ENCODE data around the gene SHF. TPM values are rescaled to one million over a fixed set of nuclear protein-coding genes. Genes with fewer than 3 reads are reported as not detected.

The SHF gene
- total and polyA plus RNA-seq, 2 experiments from 2014 or later, result 0.32 to 0.93 TPM

DNA sequence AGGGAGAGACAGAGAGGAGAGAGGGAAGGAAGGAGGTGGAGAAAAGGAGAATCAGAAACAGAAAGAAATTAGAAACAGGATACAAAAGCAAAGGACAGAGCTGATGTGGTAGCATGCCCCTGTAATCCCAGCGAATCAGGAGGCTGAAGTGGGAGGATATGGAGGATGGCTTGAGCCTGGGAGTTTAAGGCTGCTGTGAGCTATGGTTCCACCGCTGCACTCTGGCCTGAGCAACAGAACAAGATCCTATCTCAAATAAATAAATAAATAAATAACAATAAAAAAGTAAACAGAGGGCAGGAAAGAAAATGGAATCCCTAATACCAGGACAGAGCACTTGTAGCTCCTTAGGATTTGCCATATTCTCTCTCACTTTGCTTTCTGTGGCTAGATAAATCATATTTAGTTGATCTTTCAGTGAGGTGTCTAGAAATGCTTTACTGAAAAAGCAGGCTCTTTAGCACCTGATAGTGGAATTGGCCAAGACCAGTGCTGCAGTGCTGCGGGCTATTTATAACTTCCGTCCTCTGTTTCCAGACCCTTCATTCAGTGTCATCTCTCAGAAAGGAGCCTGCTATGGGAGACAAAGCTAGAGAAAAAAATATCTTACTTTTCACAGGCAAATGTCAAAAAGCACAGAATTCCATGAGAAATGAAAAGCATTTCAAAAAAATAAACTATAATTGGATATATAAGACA lies 44.2 kb upstream of the SHF start:
- Histone ChIP-seq H3K4me2 (ENCODE audit: unreplicated experiment) (no peak overlapping the region), H3K9me2 (ENCODE audit: insufficient read depth) (no peaks in the 10 kb centered on the region), H3K4me3 (no peak overlapping the region), H4K20me1 (ENCODE audit: insufficient read depth) (no peaks in the 10 kb centered on the region), H3K27me3 (replicated peaks; ENCODE audit: insufficient read depth) (no peaks in the 10 kb centered on the region), H3K79me2 (ENCODE audit: insufficient read depth) (no peaks in the 10 kb centered on the region), H3F3A (ENCODE audit: insufficient read depth) (no peaks in the 10 kb centered on the region), H3K27ac (no peak overlapping the region), H3K4me1 (ENCODE audit: insufficient read depth) (no peaks in the 10 kb centered on the region), H3K9ac (no peak overlapping the region), H3K9me3 (ENCODE audit: low read depth) (no peaks in the 10 kb centered on the region), H2AFZ (no peak overlapping the region), H3K36me3 (ENCODE audit: low read depth) (no peaks in the 10 kb centered on the region)
- in situ Hi-C loops (cut with MboI), result no loop called here
- TF ChIP-seq EZH2 (IDR thresholded peaks at IDR 0.05; ENCODE audit: insufficient read depth, poor library complexity, severe bottlenecking) (no peak), EZH2phosphoT487 (IDR thresholded peaks at IDR 0.05; ENCODE audit: insufficient read depth, low read depth) (no peak)
- whole genome bisulfite sequencing, 2 experiments (ENCODE audit: low coverage in 1 of 2, low lambda C conversion rate in 2 of 2, missing lambda C conversion rate in 2 of 2), result 38 to 46% methylated on average over 4 of the region's 4 CpGs
- DNase-seq, result no peak

DNA sequence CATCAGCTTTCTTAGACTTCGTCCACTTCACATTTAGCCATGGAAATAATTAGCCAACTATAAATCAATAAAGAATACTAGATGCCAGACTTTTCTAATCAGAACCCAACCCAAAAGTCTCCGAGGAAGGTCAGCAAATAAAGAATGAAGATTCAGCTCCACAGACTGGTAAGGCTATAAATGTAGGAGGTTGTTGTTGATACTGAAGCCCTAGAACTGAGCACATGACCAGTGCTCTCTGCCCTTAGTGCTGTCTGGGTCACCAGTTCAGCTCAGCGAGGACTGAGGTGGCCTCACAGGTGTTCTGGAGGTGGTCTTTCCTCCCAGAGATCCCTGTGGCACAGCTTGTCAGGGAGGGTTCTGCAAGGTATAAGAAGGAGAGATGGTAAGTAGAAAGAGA lies 43.4 kb upstream of the SHF start:
- WGBS, 2 experiments (ENCODE audit: low coverage in 1 of 2, low lambda C conversion rate in 2 of 2, missing lambda C conversion rate in 2 of 2), result 9 to 14% methylated on average over 3 of the region's 3 CpGs
- Histone ChIP-seq H3K4me1 (ENCODE audit: insufficient read depth) (no peaks in the 10 kb centered on the region), H3K27ac (no peak overlapping the region), H3K79me2 (ENCODE audit: insufficient read depth) (no peaks in the 10 kb centered on the region), H3K9me3 (ENCODE audit: low read depth) (no peaks in the 10 kb centered on the region), H3K27me3 (replicated peaks; ENCODE audit: insufficient read depth) (no peaks in the 10 kb centered on the region), H3K9me2 (ENCODE audit: insufficient read depth) (no peaks in the 10 kb centered on the region), H3K4me3 (no peak overlapping the region), H3K36me3 (ENCODE audit: low read depth) (no peaks in the 10 kb centered on the region), H3K9ac (no peak overlapping the region), H2AFZ (no peak overlapping the region), H3K4me2 (ENCODE audit: unreplicated experiment) (no peak overlapping the region), H4K20me1 (ENCODE audit: insufficient read depth) (no peaks in the 10 kb centered on the region), H3F3A (ENCODE audit: insufficient read depth) (no peaks in the 10 kb centered on the region)
- TF ChIP-seq EZH2phosphoT487 (IDR thresholded peaks at IDR 0.05; ENCODE audit: insufficient read depth, low read depth) (no peak), EZH2 (IDR thresholded peaks at IDR 0.05; ENCODE audit: insufficient read depth, poor library complexity, severe bottlenecking) (no peak)
- in situ Hi-C loops (cut with MboI), result no loop called here
- DNase-seq, result no peak

DNA sequence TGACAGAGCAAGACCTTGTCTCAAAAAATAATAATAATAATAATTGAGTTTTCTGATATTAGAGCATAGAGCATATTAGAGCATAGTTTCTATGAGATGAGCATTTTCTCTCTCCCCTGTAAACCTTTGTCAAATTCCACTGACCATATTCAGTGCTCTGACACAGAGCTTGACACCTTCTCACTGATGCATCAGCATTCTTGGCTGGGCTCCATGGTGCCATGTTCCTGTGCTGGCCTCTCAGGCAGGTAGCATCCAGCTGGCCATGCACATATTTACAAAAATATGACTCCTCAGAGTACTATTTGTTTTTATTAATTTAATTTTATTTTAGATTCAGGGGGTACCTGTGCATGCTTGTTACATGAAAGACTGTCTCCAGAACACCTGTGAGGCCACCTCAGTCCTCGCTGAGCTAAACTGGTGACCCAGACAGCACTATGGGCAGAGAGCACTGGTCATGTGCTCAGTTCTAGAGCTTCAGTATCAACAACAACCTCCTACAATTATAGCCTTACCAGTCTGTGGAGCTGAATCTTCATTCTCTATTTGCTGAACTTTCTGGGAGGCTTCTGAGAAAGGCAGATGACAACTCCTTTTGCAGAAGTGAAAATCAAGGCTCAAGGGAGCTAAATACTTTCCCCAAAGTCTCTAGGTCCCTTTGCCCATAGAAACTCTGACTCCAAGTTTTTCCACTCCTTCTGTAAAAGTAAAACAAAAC lies 42.6 kb upstream of the SHF start:
- TF ChIP-seq EZH2 (IDR thresholded peaks at IDR 0.05; ENCODE audit: insufficient read depth, poor library complexity, severe bottlenecking) (no peak), EZH2phosphoT487 (IDR thresholded peaks at IDR 0.05; ENCODE audit: insufficient read depth, low read depth) (no peak)

GRCh38 chr15:45228931-45229330 lies 41.2 kb upstream of the SHF start:
- no peaks in the 10 kb centered on the region for H3K79me2 ChIP-seq (ENCODE audit: insufficient read depth)
- H3K9me2 ChIP-seq (ENCODE audit: insufficient read depth), result no peaks in the 10 kb centered on the region
- no peak overlapping the region for H2AFZ ChIP-seq
- H3K4me3 ChIP-seq, result no peak overlapping the region
- H3K36me3 ChIP-seq (ENCODE audit: low read depth), result no peaks in the 10 kb centered on the region
- H3K4me1 ChIP-seq (ENCODE audit: insufficient read depth), result no peaks in the 10 kb centered on the region
- H4K20me1 ChIP-seq (ENCODE audit: insufficient read depth), result no peaks in the 10 kb centered on the region
- no peaks in the 10 kb centered on the region for H3K27me3 ChIP-seq (replicated peaks; ENCODE audit: insufficient read depth)
- no peak overlapping the region for H3K9ac ChIP-seq
- no peak overlapping the region for H3K4me2 ChIP-seq (ENCODE audit: unreplicated experiment)
- no peak overlapping the region for H3K27ac ChIP-seq
- no peaks in the 10 kb centered on the region for H3K9me3 ChIP-seq (ENCODE audit: low read depth)
- in situ Hi-C loops (cut with MboI), result no loop called here
- DNase-seq, result peak; percentile 4
- H3F3A ChIP-seq (ENCODE audit: insufficient read depth), result no peaks in the 10 kb centered on the region
- TF ChIP-seq EZH2phosphoT487 (IDR thresholded peaks at IDR 0.05; ENCODE audit: insufficient read depth, low read depth), result no peak
- TF ChIP-seq EZH2 (IDR thresholded peaks at IDR 0.05; ENCODE audit: insufficient read depth, poor library complexity, severe bottlenecking), result no peak
- 41 to 48% methylated on average over 5 of the region's 5 CpGs for WGBS, 2 experiments (ENCODE audit: low coverage in 1 of 2, low lambda C conversion rate in 2 of 2, missing lambda C conversion rate in 2 of 2)

More for the DNA sequence above, 42.6 kb upstream of the SHF start:
- no peak overlapping the region for H3K4me3 ChIP-seq
- 0% methylated on average over 1 of the region's 1 CpG for WGBS, 2 experiments (ENCODE audit: low coverage in 1 of 2, low lambda C conversion rate in 2 of 2, missing lambda C conversion rate in 2 of 2)
- no peak overlapping the region for H3K4me2 ChIP-seq (ENCODE audit: unreplicated experiment)
- H2AFZ ChIP-seq, result no peak overlapping the region
- no peaks in the 10 kb centered on the region for H3F3A ChIP-seq (ENCODE audit: insufficient read depth)
- H3K4me1 ChIP-seq (ENCODE audit: insufficient read depth), result no peaks in the 10 kb centered on the region
- H3K27ac ChIP-seq, result no peak overlapping the region
- no peak for DNase-seq
- no peak overlapping the region for H3K9ac ChIP-seq
- H3K79me2 ChIP-seq (ENCODE audit: insufficient read depth), result no peaks in the 10 kb centered on the region
- no peaks in the 10 kb centered on the region for H3K36me3 ChIP-seq (ENCODE audit: low read depth)
- H3K9me2 ChIP-seq (ENCODE audit: insufficient read depth), result no peaks in the 10 kb centered on the region
- no peaks in the 10 kb centered on the region for H4K20me1 ChIP-seq (ENCODE audit: insufficient read depth)
- H3K27me3 ChIP-seq (replicated peaks; ENCODE audit: insufficient read depth), result no peaks in the 10 kb centered on the region
- in situ Hi-C loops (cut with MboI), result no loop called here
- H3K9me3 ChIP-seq (ENCODE audit: low read depth), result no peaks in the 10 kb centered on the region
